GM12875 (cell line): ENCODE data around the gene SMAP2.

Source experiments
- H3K4me3 ChIP-seq: one replicate; pipeline ENCODE4 v1.5.1; 2011; ENCODE audit warnings: low read depth, low read length, control low read depth
- TF ChIP-seq, protein P1 (sequence below): IDR thresholded peaks from 2 replicates; pipeline ENCODE4 v1.5.1; 2011; ENCODE audit warnings: low read depth, mild to moderate bottlenecking, control low read depth, inconsistent platforms, low read length, moderate library complexity, borderline replicate concordance; ENCODE audit not compliant: insufficient read depth

Gene SMAP2

DNA sequence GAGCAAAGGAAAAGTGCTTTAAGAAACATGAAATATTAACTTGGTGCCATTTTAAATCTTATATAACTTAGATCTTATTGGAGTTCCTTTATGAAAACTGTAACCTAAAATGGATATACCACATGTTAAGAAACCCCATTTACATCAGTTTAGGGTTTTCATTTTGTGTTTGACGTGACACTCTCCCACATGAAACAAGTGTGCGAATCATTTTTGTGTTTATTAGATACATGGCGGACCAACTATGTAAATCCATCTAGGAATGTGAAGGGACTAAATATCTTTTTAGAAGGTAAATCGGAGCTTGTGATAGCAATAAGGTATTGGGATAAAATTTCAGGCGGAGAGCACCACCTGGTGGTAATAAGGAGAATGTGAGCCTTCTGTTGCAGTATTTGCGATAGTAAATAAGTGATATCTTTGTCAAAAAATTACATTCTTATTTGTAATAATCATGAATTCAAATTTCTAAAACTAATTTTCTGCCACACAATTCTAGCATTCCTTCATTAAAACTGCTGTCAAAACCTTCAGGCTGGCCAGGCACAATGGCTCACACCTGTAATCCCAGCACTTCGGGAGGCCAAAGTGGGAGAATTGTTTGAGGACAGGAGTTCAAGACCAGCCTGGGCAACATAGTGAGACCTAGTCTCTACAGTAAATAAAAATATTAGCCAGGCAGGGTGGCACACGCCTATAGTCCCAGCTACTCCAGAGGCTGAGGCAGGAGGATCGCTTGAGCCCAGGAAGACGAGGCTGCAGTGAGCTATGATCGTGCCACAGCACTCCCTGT is 31.3 kb downstream of the SMAP2 start:
- TF ChIP-seq, protein P1, sequence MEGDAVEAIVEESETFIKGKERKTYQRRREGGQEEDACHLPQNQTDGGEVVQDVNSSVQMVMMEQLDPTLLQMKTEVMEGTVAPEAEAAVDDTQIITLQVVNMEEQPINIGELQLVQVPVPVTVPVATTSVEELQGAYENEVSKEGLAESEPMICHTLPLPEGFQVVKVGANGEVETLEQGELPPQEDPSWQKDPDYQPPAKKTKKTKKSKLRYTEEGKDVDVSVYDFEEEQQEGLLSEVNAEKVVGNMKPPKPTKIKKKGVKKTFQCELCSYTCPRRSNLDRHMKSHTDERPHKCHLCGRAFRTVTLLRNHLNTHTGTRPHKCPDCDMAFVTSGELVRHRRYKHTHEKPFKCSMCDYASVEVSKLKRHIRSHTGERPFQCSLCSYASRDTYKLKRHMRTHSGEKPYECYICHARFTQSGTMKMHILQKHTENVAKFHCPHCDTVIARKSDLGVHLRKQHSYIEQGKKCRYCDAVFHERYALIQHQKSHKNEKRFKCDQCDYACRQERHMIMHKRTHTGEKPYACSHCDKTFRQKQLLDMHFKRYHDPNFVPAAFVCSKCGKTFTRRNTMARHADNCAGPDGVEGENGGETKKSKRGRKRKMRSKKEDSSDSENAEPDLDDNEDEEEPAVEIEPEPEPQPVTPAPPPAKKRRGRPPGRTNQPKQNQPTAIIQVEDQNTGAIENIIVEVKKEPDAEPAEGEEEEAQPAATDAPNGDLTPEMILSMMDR: peak; percentile 52; the same call in 1 of the 2 replicates
- no peak overlapping the region for H3K4me3 ChIP-seq

DNA sequence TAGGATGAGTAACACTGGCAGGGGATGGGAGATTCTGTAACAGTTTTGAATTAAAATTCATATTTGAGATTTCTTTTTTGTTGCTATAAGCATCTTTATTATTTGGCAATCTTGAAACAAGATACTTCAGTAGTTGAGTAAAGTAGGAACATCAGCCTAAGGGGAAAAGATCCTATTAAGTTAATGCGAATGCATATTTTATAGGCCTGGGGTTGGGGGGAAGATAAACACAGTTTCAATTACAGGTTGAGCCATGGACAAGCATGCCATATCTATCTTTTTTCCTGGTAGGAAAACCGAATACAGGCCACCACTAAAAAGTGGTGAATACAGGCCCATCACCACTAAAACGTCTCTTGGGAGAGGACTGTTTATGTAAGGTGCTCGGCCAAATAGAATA is 32.3 kb downstream of the SMAP2 start:
- no peak overlapping the region for H3K4me3 ChIP-seq
- TF ChIP-seq, protein P1: no peak

DNA sequence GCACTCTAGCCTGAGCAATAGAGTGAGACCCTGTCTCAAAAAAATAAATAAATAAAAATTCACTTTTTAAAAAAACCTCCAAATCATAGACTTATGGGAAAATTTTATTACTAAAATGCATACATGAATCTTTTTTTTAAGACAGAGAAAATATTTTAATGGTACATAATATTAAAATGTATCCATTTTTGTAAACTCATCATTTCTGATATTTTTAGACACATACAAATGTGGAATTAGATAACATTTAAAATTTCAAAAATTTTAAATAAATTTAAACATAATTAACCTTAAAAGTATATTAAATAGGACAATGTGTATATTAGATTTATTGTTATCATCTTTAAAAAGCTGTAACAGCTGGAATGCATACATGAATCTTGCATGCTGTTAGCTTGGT is 33.9 kb downstream of the SMAP2 start:
- TF ChIP-seq, protein P1: no peak

DNA sequence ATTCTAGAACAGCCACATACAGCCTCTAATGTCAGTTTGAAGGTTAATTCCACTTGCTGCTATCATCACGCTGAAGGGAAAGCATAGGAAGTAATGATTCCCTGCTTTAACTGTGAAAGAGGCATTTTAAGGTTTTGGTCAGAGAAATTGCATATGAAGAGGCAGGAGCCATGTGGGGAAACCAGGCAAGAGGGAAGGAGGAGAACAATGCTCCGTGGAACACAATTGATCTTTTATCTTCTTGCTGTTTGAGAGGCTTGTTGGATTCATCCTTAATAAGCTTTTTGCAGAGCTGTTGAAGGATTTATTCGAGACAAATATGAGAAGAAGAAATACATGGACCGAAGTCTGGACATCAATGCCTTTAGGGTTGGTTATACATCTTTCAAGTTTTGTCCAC is 35.9 kb downstream of the SMAP2 start:
- no peak overlapping the region for H3K4me3 ChIP-seq
- TF ChIP-seq, protein P1: no peak

More for the DNA sequence above, 33.9 kb downstream of the SMAP2 start:
- no peak overlapping the region for H3K4me3 ChIP-seq

DNA sequence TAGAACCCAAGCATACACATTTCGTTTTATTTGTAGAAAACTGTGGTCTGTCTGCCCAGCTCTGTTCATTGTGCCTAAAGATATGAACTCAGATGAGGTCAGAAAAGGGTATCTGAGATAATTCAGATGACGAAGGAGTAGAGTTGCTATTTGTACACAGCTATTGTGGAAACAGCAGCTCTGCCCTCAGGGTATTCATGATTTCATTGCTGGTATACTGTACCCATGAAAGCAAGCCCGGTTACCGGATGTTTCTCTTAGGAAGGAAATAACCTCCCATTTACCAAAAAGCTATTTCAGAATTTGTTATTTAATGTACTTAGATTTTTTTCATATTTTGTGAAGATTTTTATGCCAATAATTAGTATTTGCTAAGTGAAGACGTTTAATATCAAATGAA is 37.8 kb downstream of the SMAP2 start:
- TF ChIP-seq, protein P1: no peak
- H3K4me3 ChIP-seq: no peak overlapping the region

DNA sequence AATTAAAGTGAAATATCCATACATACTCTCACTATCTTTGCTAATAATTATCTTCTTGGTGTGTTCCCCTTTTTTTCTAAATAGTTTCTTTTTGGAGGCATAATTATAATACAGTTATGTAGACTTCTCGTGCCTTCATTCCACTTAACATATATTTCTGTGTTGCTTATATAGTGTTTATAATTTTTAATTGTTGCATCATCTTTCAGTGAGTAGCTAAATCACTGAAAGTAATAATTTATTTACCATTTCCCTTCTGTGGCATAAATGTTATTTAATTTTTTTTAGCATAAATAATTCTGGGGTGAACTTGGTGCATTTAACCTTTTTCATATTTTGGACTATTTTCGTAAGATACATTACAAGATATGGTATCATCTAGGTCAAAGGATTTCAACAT is 38.3 kb downstream of the SMAP2 start:
- TF ChIP-seq, protein P1: no peak

More for the DNA sequence above, 38.3 kb downstream of the SMAP2 start:
- H3K4me3 ChIP-seq: no peak overlapping the region
